HG02970 (cell line): Measurements from ENCODE around the gene C1orf174.

Experiments used
- ATAC-seq: cut with Tn5 transposase; IDR thresholded peaks from one replicate; pipeline ENCODE4 v1.9.1; 2021; ENCODE audit warnings: mild to moderate bottlenecking, moderate library complexity, moderate number of reproducible peaks; ENCODE audit not compliant: unreplicated experiment, low FRiP score

The C1orf174 gene

DNA sequence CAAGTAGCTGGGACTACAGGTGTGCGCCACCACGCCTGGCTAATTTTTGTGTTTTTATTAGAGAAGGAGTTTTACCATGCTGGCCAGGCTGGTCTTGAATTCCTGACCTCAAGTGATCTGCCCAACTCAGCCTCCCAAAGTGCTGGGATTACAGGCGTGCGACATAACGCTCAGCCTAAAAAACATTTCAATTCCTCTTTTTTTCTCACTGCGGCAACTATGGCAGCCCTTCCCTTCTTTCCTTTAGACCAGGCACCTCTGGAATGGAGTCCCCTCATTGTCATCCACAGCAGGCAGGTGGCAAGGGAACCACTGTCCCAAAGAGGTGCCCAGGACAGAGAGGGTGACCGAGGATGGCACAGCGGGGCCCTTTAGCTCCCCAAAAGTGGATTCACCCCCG is 57.2 kb downstream of the C1orf174 start:
- no peak for ATAC-seq

DNA sequence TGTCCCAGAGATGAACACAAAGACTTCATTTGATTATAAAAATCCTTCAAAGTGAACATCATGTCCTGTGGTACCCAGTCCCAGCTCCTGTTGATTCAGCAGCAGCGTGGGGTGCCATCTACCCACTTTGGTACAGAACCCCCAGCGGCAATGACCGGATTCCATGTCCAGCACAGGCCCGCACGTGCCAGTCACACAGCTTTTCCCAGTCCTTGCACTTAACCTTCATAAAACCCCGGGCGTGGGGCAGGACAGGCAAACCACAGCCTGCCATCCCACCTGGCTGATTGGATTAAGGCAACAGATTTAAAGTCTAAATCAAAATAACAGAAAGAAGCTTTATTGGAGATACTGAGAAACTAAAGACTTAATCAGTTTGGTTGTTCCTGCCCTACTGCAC is 58.6 kb downstream of the C1orf174 start:
- no peak for ATAC-seq
